GM21447 (cell line): ENCODE results near the gene TRIM7.
"Not testable (repeated sequence)": the region's sequence is repeated elsewhere in the genome, so short reads cannot be mapped to it uniquely, and the experiment has no call there.

Experiments
- ATAC-seq: cut with Tn5 transposase; IDR thresholded peaks from one replicate; pipeline ENCODE4 v1.9.1; 2021; ENCODE audit not compliant: unreplicated experiment

Gene TRIM7

DNA sequence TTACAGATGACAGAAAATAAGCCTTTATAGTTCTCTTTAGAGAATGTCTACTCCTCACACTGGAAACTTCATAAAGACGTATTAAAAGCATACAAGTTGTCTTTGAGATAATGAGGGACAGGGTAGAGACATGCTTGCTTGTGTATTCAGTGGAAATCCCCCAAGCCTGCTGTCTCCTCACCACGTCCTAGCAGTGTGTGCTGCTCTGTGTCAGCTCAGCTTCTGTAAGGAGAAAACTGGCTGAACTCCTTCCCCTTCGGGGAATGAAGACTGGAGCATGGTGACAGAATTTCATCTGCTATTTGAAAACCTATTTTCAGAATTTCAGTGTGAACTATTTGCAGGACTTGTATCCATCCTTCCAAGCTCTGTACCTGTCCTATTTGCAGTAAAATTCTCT lies 48.2 kb downstream of the TRIM7 start:
- ATAC-seq: no peak

DNA sequence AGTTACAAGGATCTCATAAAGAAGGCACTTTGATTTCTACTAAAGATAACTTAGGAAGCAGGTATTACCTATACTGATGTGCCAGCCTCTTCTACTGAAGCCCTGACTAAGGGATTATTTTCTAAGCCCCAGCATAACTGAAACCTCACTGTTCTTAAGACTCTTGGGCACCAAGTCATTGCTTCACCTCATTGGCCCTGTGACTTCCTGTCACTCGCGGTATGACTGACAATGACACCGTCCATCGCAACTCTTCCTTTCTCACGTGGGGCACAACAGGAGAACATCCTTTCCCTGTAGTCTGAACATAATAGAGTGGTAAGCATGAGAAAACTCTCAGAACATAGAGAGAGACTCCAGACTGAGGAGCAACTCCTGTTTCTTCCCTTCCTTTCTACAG lies 51.2 kb downstream of the TRIM7 start:
- ATAC-seq: no peak

DNA sequence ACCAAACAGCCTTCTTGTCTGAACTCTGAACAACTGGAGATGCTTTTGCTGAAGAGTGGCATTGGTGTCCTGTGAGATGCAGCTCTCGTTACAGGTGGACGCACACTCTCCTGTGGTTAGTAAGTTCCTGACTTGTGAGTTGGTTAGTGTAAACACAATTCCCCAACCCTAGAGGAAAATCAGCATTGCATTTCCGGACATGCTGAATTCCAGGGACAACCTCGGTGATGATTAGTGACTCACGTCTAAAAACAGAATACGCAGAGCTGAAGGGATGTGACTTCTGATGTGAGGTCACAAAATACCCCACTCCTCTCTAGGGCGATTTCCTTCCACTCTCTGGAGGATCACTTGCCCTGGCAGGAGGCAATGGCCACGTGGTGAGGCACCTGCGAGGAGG lies 52.6 kb downstream of the TRIM7 start:
- no peak for ATAC-seq

GRCh38 chr5:181151146-181151545 lies 53.9 kb downstream of the TRIM7 start:
- no peak for ATAC-seq

GRCh38 chr5:181149806-181150733 lies 54.9 kb downstream of the TRIM7 start:
- ATAC-seq: no peak

DNA sequence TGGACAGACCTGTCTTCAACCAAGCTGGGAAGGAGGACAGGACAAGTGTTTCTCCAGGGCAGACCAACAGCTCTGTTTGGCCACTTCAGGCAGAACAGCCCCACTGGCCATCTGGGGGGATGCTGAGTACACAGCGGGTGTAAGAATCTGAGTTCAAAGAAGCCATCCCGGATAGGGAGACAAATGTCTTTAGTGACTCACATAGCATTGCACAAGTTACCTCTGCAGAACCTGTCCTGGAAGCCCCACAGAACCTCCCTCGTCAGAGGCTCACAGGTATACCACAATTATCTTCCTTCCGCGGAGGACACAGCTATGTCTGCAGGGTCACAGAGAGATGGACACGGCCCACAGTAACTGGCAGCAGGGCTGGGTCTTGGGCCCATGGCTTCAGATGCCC lies 55.6 kb downstream of the TRIM7 start:
- ATAC-seq: no peak

- ATAC-seq: not testable (repeated sequence)
Observed at GRCh38 chr5:181146927-181147636, 57.9 kb downstream of the TRIM7 start, which contains the start of gene OR2V2. OR2V2 (plus strand) TSS chr5:181147586; CDS start chr5:181154943, 7,357 bp downstream.

- ATAC-seq: no peak
Observed at GRCh38 chr5:181145133-181145532, 59.9 kb downstream of the TRIM7 start.
